Measurements from ENCODE around the gene YRDC.

The YRDC gene

GRCh38 chr1:37824001-37824400, 16.0 kb upstream of the YRDC start:
- no peak for DNase-seq (ENCODE audit: low read depth, low spot score)
- H3K4me3 ChIP-seq (ENCODE audit: low read length) = no peak overlapping the region

- no peak for DNase-seq (ENCODE audit: low read depth, low spot score)
- H3K4me3 ChIP-seq (ENCODE audit: low read length) = no peak overlapping the region
These were observed 15.2 kb upstream of the YRDC start for GRCh38 chr1:37822906-37823815.

- DNase-seq (ENCODE audit: low read depth, low spot score) = no peak
- H3K4me3 ChIP-seq (ENCODE audit: low read length) = no peak overlapping the region
These were observed 13.5 kb upstream of the YRDC start for GRCh38 chr1:37821481-37821880.

- no peak overlapping the region for H3K4me3 ChIP-seq (ENCODE audit: low read length)
- no peak for DNase-seq (ENCODE audit: low read depth, low spot score)
These were observed 9.5 kb upstream of the YRDC start for GRCh38 chr1:37817481-37817880.

GRCh38 chr1:37814252-37814651, 6.2 kb upstream of the YRDC start:
- H3K4me3 ChIP-seq (ENCODE audit: low read length) = no peak overlapping the region
- DNase-seq (ENCODE audit: low read depth, low spot score) = no peak

- no peak for DNase-seq (ENCODE audit: low read depth, low spot score)
- H3K4me3 ChIP-seq (ENCODE audit: low read length) = no peak overlapping the region
These were observed 5.6 kb upstream of the YRDC start for GRCh38 chr1:37813529-37814145.

- no peak overlapping the region for H3K4me3 ChIP-seq (ENCODE audit: low read length)
- peak; percentile 51 for DNase-seq (ENCODE audit: low read depth, low spot score)
These were observed 3.1 kb upstream of the YRDC start for GRCh38 chr1:37811027-37811655.

GRCh38 chr1:37809942-37810341, 1.9 kb upstream of the YRDC start:
- DNase-seq (ENCODE audit: low read depth, low spot score) = no peak
- H3K4me3 ChIP-seq (ENCODE audit: low read length) = no peak overlapping the region

- peak overlapping the region; percentile 65 for H3K4me3 ChIP-seq (ENCODE audit: low read length)
- DNase-seq (ENCODE audit: low read depth, low spot score) = no peak
These were observed 636 bp upstream of the YRDC start for GRCh38 chr1:37808369-37809319.

- no peak for DNase-seq (ENCODE audit: low read depth, low spot score)
- peak overlapping the region; percentile 65 for H3K4me3 ChIP-seq (ENCODE audit: low read length)
These were observed 821 bp downstream of the YRDC start for GRCh38 chr1:37807220-37807554.

GRCh38 chr1:37802439-37802838, 5.6 kb downstream of the YRDC start:
- H3K4me3 ChIP-seq (ENCODE audit: low read length) = no peak overlapping the region
- DNase-seq (ENCODE audit: low read depth, low spot score) = no peak

- H3K4me3 ChIP-seq (ENCODE audit: low read length) = no peak overlapping the region
- no peak for DNase-seq (ENCODE audit: low read depth, low spot score)
These were observed 10.2 kb downstream of the YRDC start for GRCh38 chr1:37797750-37798345.

- no peak for DNase-seq (ENCODE audit: low read depth, low spot score)
- H3K4me3 ChIP-seq (ENCODE audit: low read length) = peak overlapping the region; percentile 54
These were observed 12.5 kb downstream of the YRDC start for GRCh38 chr1:37795340-37796125.

GRCh38 chr1:37794372-37795339, 13.4 kb downstream of the YRDC start:
- DNase-seq (ENCODE audit: low read depth, low spot score) = no peak
- peak overlapping the region; percentile 54 for H3K4me3 ChIP-seq (ENCODE audit: low read length)

GRCh38 chr1:37793773-37794371, 14.1 kb downstream of the YRDC start, which contains the start of gene MANEAL:
TSS of gene MANEAL (plus strand) at chr1:37793847. CDS start at chr1:37794183, 336 bp downstream.
- peak within 1 kb of the TSS; percentile 54 for H3K4me3 ChIP-seq (ENCODE audit: low read length)
- DNase-seq (ENCODE audit: low read depth, low spot score) = no peak

GRCh38 chr1:37792943-37793686, 14.9 kb downstream of the YRDC start:
- no peak for DNase-seq (ENCODE audit: low read depth, low spot score)
- peak overlapping the region; percentile 54; the same call in 1 of the 2 replicates for H3K4me3 ChIP-seq (ENCODE audit: low read length)
